Stimulated activated effector memory CD8-positive, alpha-beta T cell treated with anti-CD3 and anti-CD28 coated beads, Interleukin-12 subunit alpha, Interleukin-12 subunit beta, amount 100 ng/mL, for 72 hours (primary cell): ENCODE data around the gene HTR3C.

Experiments used
- ATAC-seq: fragments of 150-1000 bp; cut with Tn5 transposase; 2 replicates; pipeline ENCODE4 v1.10.0; 2021
- DNase-seq, 2 donors: peaks; one replicate each; pipeline ENCODE4 v3.0.0; 2021 to 2022; ENCODE audit warnings: low spot score in 2 of 2
- H3K27ac Mint-ChIP-seq: one replicate; pipeline ENCODE4 v1.8.0; 2022; ENCODE audit warnings: mild to moderate bottlenecking, mixed read lengths
- H3K36me3 Mint-ChIP-seq: one replicate; pipeline ENCODE4 v1.8.0; 2022; ENCODE audit warnings: mild to moderate bottlenecking, mixed read lengths
- H3K4me1 Mint-ChIP-seq: one replicate; pipeline ENCODE4 v1.8.0; 2022; ENCODE audit warnings: mixed read lengths
- H3K4me3 Mint-ChIP-seq: one replicate; pipeline ENCODE4 v1.8.0; 2022; ENCODE audit warnings: mild to moderate bottlenecking, mixed read lengths
- H3K9me3 Mint-ChIP-seq: one replicate; pipeline ENCODE4 v1.8.0; 2022; ENCODE audit warnings: mixed read lengths

Gene HTR3C

DNA sequence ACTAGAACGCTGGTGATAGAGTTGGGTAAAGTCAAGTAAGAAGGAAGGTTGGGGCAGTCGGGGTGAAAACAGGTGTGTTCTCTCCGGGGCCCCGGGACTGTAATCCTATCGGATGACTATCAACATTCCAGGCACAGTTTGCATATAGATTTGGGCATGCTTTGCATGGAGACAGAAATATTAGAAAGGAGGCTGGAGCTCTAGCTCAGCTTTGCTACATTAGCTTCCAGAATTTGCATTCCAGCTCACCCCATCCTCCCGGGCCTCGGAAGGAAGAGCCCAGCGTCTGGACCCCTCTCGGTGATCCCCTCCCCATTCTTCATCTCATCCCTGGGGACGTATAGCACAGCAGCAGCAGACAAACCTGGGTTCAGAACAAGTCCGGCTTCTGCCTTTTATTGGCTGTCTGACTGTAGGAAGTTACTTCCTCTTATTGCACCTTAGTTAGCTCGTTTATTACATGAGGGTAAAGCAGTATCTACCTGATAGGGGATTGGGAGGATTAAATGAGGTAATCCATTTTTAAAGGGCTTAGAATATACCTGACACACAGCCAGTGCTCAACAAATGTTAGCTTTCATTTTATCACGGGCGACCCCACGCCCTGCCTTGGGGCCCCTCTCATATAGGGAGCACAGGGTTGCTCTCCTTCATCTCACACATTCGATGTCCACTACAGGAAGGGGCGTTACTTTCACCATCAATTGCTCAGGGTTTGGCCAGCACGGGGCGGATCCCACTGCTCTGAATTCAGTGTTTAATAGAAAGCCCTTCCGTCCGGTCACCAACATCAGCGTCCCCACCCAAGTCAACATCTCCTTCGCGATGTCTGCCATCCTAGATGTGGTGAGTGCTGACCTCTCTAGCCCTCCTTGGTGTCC, 47.2 kb downstream of the HTR3C start:
- ATAC-seq = no peak
- DNase-seq = no peak
- Mint-ChIP-seq H3K36me3 (no peaks in the 10 kb centered on the region), H3K27ac (no peak overlapping the region), H3K9me3 (no peaks in the 10 kb centered on the region), H3K4me1 (no peaks in the 10 kb centered on the region), H3K4me3 (no peak overlapping the region)
